Astrocyte of the cerebellum (primary cell): Measurements from ENCODE around the gene TMEM80.
"Not testable (repeated sequence)": the region's sequence is repeated elsewhere in the genome, so short reads cannot be mapped to it uniquely, and the experiment has no call there.

ENCODE experiments used
- DNase-seq: peaks from one replicate; pipeline ENCODE4 v3.0.0-alpha.2; 2011; ENCODE audit warnings: low read depth
- H3K4me3 ChIP-seq: 2 replicates; pipeline ENCODE4 v1.5.1; 2011; ENCODE audit warnings: mild to moderate bottlenecking, low read depth, low read length, moderate library complexity
- in situ Hi-C: cut with HindIII; loops from 2 replicates; pipeline ENCODE4 v1.10.0; 2017; ENCODE audit warnings: low sequenced_read_pairs
- TF ChIP-seq, protein P1 (sequence below): IDR thresholded peaks from 2 replicates; pipeline ENCODE4 v1.5.1; 2012; ENCODE audit warnings: low read length, low read depth, moderate library complexity, mild to moderate bottlenecking; ENCODE audit errors: missing control alignments

The TMEM80 gene

DNA sequence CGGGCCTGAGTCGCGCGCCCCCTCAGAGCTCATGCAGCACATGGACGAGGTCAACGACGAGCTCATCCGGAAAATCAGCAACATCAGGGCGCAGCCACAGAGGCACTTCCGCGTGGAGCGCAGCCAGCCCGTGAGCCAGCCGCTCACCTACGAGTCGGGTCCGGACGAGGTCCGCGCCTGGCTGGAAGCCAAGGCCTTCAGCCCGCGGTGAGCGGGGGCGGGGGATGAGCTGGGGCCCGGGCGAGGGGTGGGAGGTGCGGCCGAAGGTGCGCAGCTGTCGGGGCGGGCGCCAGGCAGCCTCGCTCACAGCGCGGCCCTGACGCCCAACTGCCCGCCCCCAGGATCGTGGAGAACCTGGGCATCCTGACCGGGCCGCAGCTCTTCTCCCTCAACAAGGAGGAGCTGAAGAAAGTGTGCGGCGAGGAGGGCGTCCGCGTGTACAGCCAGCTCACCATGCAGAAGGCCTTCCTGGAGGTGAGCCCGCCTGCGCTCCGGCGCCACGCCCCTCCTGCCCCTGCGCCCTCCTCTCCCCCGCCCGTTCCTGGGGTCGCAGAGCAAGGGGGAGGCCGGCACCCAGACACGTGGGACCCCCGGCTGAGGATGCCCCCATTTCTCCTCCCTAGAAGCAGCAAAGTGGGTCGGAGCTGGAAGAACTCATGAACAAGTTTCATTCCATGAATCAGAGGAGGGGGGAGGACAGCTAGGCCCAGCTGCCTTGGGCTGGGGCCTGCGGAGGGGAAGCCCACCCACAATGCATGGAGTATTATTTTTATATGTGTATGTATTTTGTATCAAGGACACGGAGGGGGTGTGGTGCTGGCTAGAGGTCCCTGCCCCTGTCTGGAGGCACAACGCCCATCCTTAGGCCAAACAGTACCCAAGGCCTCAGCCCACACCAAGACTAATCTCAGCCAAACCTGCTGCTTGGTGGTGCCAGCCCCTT, 30.9 kb downstream of the TMEM80 start:
- in situ Hi-C loops = no loop called here
- TF ChIP-seq, protein P1, sequence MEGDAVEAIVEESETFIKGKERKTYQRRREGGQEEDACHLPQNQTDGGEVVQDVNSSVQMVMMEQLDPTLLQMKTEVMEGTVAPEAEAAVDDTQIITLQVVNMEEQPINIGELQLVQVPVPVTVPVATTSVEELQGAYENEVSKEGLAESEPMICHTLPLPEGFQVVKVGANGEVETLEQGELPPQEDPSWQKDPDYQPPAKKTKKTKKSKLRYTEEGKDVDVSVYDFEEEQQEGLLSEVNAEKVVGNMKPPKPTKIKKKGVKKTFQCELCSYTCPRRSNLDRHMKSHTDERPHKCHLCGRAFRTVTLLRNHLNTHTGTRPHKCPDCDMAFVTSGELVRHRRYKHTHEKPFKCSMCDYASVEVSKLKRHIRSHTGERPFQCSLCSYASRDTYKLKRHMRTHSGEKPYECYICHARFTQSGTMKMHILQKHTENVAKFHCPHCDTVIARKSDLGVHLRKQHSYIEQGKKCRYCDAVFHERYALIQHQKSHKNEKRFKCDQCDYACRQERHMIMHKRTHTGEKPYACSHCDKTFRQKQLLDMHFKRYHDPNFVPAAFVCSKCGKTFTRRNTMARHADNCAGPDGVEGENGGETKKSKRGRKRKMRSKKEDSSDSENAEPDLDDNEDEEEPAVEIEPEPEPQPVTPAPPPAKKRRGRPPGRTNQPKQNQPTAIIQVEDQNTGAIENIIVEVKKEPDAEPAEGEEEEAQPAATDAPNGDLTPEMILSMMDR = no peak
- no peak for DNase-seq
- H3K4me3 ChIP-seq = no peak overlapping the region

DNA sequence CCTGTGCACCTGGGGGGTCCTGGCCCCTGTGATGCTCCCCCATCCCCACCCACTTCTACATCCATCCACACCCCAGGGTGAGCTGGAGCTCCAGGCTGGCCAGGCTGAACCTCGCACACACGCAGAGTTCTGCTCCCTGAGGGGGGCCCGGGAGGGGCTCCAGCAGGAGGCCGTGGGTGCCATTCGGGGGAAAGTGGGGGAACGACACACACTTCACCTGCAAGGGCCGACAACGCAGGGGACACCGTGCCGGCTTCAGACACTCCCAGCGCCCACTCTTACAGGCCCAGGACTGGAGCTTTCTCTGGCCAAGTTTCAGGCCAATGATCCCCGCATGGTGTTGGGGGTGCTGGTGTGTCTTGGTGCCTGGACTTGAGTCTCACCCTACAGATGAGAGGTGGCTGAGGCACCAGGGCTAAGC, 31.7 kb downstream of the TMEM80 start:
- no peak overlapping the region for H3K4me3 ChIP-seq
- TF ChIP-seq, protein P1 = no peak
- DNase-seq = no peak
- in situ Hi-C loops = no loop called here

DNA sequence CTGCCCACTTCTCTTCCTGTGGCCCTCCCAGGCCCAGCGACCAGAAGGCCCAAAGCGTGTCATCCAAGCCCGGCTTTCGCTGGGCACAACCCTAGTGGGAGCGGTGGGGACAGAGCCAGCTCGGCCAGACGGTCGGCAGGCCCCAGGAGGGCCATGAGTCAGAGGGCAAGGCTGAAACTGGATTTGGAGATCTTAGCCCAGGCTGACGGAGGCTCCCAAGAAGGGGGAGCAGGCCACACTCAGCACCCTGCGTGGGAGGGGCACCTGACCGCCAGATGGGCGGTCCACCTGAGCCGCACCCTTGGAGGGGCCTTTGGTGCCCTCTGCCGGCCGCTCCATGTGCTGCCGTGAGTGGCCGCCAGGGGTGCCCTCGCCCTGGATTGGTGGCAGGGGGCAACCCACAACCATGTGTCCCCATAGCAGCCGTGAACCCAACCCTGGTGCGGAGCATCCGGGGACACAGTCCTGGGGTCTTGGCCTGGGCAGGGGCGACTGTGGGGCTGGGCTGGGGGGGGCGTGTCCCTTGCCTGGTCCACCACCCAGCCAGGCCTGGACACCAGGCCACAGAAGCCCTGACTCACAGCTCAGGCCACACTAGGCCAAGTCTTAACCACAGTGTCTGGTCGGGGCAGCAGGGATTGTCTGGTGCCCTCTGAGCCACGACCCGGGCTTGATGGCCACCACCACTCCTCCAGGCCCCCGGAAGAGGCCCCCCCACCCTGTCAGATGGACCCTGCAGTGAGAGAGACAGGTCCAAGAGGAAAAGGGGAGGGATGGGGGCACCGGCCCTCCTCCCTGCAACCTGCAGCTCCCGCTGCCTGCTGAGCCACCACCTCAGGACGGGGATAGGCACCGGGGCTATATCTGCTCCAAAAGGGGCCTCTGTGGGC, 32.5 kb downstream of the TMEM80 start:
- TF ChIP-seq, protein P1 = peak; percentile 98
- in situ Hi-C loops = no loop called here
- peak; percentile 66 for DNase-seq
- no peak overlapping the region for H3K4me3 ChIP-seq

DNA sequence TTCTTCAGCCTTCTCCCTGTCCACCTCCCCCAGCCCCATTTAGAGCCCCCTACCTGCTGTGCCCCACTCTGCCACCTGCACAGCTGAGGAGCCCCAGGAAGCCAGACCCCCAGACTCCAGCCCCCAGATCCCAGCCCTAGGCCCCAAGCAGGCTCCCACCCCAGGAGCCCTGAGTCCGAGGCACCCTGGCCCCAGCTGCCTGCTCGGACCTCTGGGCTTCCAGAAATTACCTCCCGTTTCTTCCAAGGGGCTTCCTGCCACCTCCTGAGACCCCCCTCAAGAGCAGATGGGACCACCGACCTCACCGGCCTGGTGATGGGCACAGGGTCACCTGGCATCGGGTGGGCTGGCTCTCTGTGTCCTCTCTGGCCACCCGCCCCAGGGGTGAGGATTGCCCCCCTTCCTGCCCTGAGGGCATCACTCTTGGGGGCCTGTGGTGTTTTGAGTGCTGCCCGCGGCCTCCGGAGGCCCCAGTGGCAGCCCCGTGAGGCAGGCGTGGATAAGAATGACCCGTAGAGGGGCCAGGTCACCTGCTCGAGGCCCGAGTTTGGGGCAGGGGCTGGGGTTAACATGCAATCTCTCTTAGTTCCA, 33.4 kb downstream of the TMEM80 start:
- TF ChIP-seq, protein P1 = no peak
- H3K4me3 ChIP-seq = no peak overlapping the region
- no peak for DNase-seq
- in situ Hi-C loops = no loop called here

DNA sequence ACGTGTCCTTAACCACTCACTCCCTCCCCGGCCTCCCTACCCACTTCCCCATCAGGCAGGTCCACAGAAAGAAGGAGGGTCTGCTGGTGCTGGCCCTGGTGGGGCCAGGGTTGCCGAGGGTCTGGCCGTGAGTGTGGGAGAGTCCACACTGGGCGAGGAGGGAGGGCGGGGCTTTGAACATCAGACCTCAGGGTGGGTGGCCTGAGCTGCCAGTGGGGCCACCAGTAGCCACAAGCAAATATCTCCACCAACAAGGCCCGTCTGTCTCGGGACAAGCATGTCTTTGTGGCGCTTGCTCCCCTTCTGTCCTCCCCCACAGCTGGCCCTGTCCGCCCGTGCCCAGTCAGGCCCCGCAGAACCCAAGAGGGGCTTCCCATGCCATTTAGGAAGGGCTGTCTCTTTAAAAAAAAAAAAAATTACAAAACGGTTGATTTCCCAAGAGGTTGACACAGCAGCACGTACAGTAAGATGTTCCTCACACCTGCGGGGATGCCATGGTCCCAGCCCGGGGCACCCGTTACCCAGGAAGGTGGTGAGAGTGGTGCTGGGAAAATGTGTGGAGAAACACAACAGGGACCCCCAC, 34.0 kb downstream of the TMEM80 start:
- no peak overlapping the region for H3K4me3 ChIP-seq
- TF ChIP-seq, protein P1 = no peak
- DNase-seq = no peak
- in situ Hi-C loops = no loop called here

DNA sequence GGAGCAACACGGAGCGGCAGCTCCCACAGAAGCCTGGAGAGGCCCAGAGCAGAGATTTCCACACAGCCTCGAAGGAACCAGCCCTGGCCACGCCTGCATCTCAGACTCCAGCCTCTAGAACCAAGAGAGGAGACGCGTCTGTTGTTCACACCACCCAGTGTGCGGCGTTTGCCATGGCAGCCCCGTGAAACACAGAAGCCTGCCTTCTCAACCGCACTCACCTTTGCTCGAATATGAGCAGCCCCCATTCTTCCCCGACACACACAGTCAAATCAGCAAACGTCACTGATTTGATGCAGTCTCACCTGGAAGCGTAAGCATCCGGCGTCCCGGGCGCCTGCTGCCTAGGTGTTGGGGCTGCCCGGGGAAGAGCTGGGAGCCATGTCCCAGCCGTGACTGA, 37.5 kb downstream of the TMEM80 start:
- in situ Hi-C loops = no loop called here
- no peak for DNase-seq
- no peak overlapping the region for H3K4me3 ChIP-seq
- TF ChIP-seq, protein P1 = no peak

DNA sequence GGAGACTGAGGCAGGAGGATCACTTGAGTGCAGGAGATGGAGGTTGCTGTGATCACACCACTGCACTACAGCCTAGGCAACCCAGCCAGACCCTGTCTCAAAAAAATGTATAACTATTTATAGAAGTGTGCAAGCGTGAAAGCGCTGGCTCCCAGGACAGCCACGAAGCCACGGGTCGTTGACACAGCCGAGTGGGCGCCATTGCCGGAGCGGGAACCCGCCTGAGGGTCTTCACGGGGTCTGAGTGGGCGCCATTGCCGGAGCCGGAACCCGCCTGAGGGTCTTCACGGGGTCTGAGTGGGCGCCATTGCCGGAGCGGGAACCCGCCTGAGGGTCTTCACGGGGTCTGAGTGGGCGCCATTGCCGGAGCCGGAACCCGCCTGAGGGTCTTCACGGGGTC, 38.9 kb downstream of the TMEM80 start:
- in situ Hi-C loops, H3K4me3 ChIP-seq, DNase-seq: not testable (repeated sequence)
